HG02840 (cell line): Measurements from ENCODE around the gene MRPL37.
A peak's percentile ranks its signal among the peaks of the same experiment; 100 is the strongest.
"Not testable (repeated sequence)": the region's sequence is repeated elsewhere in the genome, so short reads cannot be mapped to it uniquely, and the experiment has no call there.

ENCODE experiments used
- ATAC-seq: cut with Tn5 transposase; IDR thresholded peaks from one replicate; pipeline ENCODE4 v1.9.1; 2021; ENCODE audit warnings: mild to moderate bottlenecking, moderate library complexity, moderate number of reproducible peaks; ENCODE audit not compliant: unreplicated experiment, low FRiP score

The MRPL37 gene

GRCh38 chr1:54199765-54200518 lies at the start of gene MRPL37, which contains the start of gene CYB5RL:
TSS of gene MRPL37 (plus strand) at chr1:54200167. CDS start at chr1:54200244, 77 bp downstream.
TSS of gene CYB5RL (minus strand) at chr1:54200030. CDS start at chr1:54195616, 4,414 bp downstream.
- peak; percentile 88 for ATAC-seq

- no peak for ATAC-seq
Observed at GRCh38 chr1:54151013-54151412, 49.0 kb upstream of the MRPL37 start.

DNA sequence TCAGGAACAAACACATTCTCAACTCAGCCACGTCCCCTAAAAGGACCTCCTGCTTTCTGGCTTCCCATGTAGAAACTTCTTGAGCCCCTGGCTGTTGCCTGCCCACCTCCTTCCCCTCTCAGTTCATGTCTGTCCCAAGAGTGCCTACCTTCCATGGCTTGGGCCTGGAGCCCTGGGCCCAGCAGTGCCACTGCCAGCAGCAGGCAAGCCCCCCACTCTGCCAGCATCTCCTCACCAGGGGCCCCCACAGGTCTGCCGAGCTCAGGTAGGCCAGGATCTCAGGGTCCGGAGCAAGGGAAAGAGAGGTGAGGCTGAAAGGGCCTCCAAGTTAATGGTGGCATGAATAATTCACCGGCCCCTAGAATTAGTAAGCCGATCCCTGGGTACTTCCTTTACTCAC lies 47.3 kb upstream of the MRPL37 start, which contains the start of gene CDCP2:
Gene CDCP2, minus strand, starts transcription at position 305 of the 400 bp plus-strand sequence. Its CDS starts 78 bp downstream, at position 227.
- ATAC-seq, result no peak

- ATAC-seq, result no peak
Observed at GRCh38 chr1:54153535-54154439, 46.2 kb upstream of the MRPL37 start.

GRCh38 chr1:54156201-54156600 lies 43.8 kb upstream of the MRPL37 start:
- no peak for ATAC-seq

- no peak for ATAC-seq
Observed at GRCh38 chr1:54156986-54157385, 43.0 kb upstream of the MRPL37 start.

GRCh38 chr1:54157401-54157800 lies 42.6 kb upstream of the MRPL37 start:
- no peak for ATAC-seq

DNA sequence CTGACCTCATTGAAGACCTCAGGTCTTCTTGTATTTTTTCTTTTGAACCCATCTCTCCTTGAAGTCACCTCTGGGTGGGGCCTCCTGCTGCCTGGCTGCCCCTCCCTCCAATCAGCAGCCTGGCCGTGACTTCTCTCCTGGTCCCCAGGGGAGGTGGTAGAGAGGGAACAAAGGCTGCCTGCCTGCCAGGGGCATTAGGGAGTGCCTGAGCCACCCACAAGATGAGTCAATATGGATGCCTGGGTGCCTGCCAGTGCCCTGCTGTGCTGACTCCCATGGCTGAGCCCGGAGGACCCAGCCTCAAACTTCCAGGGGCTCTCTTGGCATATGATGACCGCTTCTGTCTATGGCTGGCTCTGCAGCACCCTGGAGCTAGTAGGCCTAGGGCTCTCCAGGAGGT lies 41.9 kb upstream of the MRPL37 start:
- ATAC-seq, result no peak

GRCh38 chr1:54159733-54160316 lies 40.1 kb upstream of the MRPL37 start:
- ATAC-seq, result no peak

DNA sequence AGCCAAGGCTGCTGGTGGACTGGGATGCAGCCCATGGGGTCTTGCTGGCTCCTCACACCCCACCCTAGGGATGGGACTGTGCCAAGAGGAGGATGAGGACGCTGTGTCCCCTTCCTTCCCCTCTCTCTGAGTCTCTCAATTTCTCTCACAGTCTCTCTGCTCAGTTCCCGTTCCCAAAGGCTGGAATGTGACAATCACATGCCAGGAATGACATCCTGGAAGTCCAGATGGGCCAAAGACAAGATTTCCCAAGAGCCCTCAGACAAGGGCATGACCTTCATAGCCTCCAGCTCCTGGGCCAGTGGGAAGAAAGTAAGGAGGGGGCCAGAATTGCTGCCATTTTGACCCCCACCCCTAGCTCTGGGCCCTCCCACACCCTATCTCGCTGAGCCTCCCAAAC lies 39.6 kb upstream of the MRPL37 start:
- no peak for ATAC-seq

DNA sequence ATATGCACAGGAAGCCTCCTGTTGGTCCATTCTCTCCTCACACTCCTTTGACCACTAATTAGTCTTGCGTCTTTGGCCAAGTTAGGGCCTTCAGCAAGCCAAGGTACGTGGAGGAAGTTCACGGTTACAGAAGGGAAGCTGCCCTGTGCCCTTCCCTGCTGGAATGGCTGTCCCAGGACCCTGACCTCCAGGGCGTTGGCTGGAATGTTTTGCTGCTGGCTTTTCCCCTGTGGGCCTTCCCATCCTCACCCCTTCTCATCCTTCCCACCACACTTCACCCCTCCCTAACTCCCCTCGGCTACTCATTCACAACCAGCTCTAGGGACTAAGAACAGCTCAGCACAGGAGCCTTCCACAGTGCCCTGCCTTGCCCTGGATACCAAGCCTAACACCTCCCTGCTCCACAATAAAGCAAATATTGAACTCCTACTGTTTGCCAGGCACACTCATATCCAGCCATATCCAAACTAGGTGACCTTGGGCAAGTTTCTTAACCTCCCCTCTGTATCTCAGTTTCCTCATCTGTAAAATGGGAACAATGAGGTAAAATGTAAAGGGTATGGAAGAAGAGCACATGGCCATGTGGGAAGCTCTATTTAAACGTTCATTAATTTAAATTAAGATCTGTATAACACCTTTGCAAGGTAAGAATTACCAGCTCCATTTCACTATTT lies 38.3 kb upstream of the MRPL37 start:
- no peak for ATAC-seq

- ATAC-seq, result no peak
Observed at GRCh38 chr1:54163051-54163450, 36.9 kb upstream of the MRPL37 start.

- no peak for ATAC-seq
Observed at GRCh38 chr1:54163573-54163972, 36.4 kb upstream of the MRPL37 start.

DNA sequence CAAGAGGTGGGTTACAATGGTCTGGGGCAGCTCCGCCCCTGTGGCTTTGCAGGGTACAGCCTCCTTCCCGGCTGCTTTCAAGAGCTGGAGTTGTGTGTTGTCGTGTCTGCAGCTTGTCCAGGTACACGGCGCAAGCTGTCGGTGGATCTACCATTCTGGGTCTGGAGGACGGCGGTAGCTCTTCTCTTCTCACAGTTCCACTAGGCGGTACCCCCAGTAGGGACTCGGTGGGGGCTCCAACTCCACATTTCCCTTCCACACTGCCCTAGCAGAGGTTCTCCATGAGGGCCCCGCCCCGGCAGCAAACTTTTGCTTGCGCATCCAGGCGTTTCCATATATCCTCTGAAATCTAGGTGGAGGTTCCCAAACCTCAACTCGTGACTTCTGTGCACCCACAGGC lies 34.8 kb upstream of the MRPL37 start:
- no peak for ATAC-seq

- not testable (repeated sequence) for ATAC-seq
Observed at GRCh38 chr1:54166357-54166756, 33.6 kb upstream of the MRPL37 start.

- ATAC-seq, result no peak
Observed at GRCh38 chr1:54167422-54168139, 32.4 kb upstream of the MRPL37 start.

GRCh38 chr1:54168206-54168965 lies 31.6 kb upstream of the MRPL37 start:
- no peak for ATAC-seq

DNA sequence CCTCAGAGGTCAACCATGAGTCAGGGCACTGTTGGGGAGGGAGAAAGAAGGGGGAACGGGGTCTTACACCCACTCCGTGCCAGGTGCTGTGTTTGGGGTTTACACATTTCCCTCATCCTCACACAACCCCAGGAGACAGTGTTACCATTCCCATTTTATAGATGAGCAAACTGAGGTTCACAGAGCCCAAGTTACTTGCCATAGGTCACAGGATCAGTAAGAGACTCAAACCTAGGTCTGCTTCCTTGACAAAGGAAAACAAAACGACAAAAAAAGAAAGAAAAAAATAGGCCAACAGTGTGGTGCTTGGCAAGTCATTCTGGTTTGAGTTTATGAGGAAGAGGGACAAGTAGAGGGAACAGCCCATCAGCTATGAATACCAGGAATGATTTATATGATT lies 30.9 kb upstream of the MRPL37 start:
- ATAC-seq, result no peak

DNA sequence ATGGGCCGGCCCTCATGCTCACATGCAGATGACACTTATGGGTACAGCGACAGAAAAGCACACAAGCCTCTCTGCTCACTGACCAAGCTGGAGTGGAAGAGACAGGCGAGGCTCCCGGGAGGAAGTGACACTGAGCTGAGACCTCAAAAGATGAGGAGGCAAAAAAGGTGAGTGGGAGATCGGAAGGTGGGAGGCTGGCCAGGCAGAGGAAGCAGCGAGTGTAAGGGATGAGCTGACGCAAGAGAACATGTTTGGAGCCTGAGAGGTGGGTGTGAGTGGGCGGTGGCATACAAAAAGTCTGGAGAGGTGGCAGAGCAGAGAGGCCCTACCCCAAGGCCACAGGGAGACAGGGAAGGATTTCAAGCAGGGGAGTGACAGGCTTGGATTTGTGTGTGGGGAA lies 29.0 kb upstream of the MRPL37 start:
- no peak for ATAC-seq
